Thyroid gland (tissue), 4 donors: ENCODE data around the gene SERPINC1.

Source experiments
- CTCF ChIP-seq, 6 experiments: fragments of 200-600 bp in 3 of 6; fragments of 450-650 bp in 3 of 6; sonication (generic) in 3 of 6; IDR thresholded peaks; one replicate each; pipeline ENCODE4 v1.5.1; 2016 to 2019; ENCODE audit warnings: antibody characterized with exemption in 6 of 6, mild to moderate bottlenecking in 2 of 6, inconsistent platforms in 1 of 6, moderate library complexity in 1 of 6
- POLR2A ChIP-seq, 2 donors: fragments of 450-650 bp; IDR thresholded peaks; one replicate each; pipeline ENCODE4 v1.6.1; 2017; ENCODE audit warnings: antibody characterized with exemption in 2 of 2, mild to moderate bottlenecking in 2 of 2, moderate library complexity in 1 of 2

- TF ChIP-seq POLR2A (IDR thresholded peaks at IDR 0.05) (no peak), CTCF (IDR thresholded peaks at IDR 0.05) (no peak)
These were observed 61.1 kb downstream of the SERPINC1 start for GRCh38 chr1:173856014-173856413.
